Measurements from ENCODE around the gene TAS1R1. TPM values are rescaled to one million over a fixed set of nuclear protein-coding genes. Genes with fewer than 3 reads are reported as not detected.

The TAS1R1 gene
- total RNA-seq, 1 experiment from 2014 or later: not detected

DNA sequence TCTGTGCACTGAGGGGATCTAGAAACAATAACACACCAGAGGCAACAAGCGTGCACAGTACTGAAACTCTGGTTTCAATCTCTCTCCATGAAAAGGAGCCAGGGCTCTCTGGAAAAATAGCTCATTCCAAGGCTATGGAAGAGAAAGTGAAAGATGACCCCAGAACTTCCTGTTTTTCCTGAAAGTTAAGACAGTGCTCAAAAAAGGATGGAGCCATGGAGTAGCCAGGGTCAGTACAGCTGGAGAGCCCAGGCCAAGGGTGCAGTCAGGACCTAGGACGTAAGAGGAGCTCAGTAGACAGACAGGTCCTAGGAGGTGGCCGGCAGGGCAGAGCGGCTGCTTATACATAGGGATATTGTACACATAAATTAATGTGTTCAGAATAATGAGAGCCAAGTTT, 19.9 kb upstream of the TAS1R1 start:
- Mint-ChIP-seq H3K36me3 (ENCODE audit: insufficient read depth, unreplicated experiment) (peaks cover 56% of the 10 kb centered on the region), H3K9me3 (ENCODE audit: unreplicated experiment) (no peaks in the 10 kb centered on the region), H3K27me3 (ENCODE audit: insufficient read depth, unreplicated experiment) (no peaks in the 10 kb centered on the region), H3K4me1 (ENCODE audit: low read depth, unreplicated experiment) (no peaks in the 10 kb centered on the region), H3K4me3 (ENCODE audit: unreplicated experiment) (no peak overlapping the region), H3K27ac (ENCODE audit: unreplicated experiment) (no peak overlapping the region)
- POLR2A ChIA-PET: no interaction called here
- no TSS peak for BruUV-seq (replicated peaks)
- TF ChIP-seq, protein P1, sequence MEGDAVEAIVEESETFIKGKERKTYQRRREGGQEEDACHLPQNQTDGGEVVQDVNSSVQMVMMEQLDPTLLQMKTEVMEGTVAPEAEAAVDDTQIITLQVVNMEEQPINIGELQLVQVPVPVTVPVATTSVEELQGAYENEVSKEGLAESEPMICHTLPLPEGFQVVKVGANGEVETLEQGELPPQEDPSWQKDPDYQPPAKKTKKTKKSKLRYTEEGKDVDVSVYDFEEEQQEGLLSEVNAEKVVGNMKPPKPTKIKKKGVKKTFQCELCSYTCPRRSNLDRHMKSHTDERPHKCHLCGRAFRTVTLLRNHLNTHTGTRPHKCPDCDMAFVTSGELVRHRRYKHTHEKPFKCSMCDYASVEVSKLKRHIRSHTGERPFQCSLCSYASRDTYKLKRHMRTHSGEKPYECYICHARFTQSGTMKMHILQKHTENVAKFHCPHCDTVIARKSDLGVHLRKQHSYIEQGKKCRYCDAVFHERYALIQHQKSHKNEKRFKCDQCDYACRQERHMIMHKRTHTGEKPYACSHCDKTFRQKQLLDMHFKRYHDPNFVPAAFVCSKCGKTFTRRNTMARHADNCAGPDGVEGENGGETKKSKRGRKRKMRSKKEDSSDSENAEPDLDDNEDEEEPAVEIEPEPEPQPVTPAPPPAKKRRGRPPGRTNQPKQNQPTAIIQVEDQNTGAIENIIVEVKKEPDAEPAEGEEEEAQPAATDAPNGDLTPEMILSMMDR (IDR thresholded peaks at IDR 0.05; ENCODE audit: insufficient read depth in 1 of 2, low read depth in 1 of 2, low read length in 1 of 2, severe bottlenecking in 1 of 2, unreplicated experiment in 1 of 2): no peak
- no peak for DNase-seq
- CTCF ChIA-PET: no interaction called here
- Histone ChIP-seq H3K4me1 (no peaks in the 10 kb centered on the region), H3K36me3 (ENCODE audit: control insufficient read depth, insufficient read depth, low read length) (no peaks in the 10 kb centered on the region; the same call in 1 of the 2 replicates), H3K4me3 (ENCODE audit: low read depth, low read length) (no peak overlapping the region), H3K9me3 (no peaks in the 10 kb centered on the region), H3K27me3 (replicated peaks; ENCODE audit: control insufficient read depth, insufficient read depth, low read length) (no peaks in the 10 kb centered on the region)
- intact Hi-C loops (cut with micrococcal nuclease; ENCODE audit: unreplicated experiment): no loop called here

GRCh38 chr1:6536291-6536690, 18.8 kb upstream of the TAS1R1 start:
- H3K27me3 Mint-ChIP-seq (ENCODE audit: insufficient read depth, unreplicated experiment): no peaks in the 10 kb centered on the region
- no peaks in the 10 kb centered on the region for H3K4me1 ChIP-seq
- no peak for DNase-seq
- no peaks in the 10 kb centered on the region for H3K9me3 ChIP-seq
- no peaks in the 10 kb centered on the region for H3K27me3 ChIP-seq (replicated peaks; ENCODE audit: control insufficient read depth, insufficient read depth, low read length)
- no peaks in the 10 kb centered on the region for H3K9me3 Mint-ChIP-seq (ENCODE audit: unreplicated experiment)
- TF ChIP-seq, protein P1 (IDR thresholded peaks at IDR 0.05; ENCODE audit: insufficient read depth in 1 of 2, low read depth in 1 of 2, low read length in 1 of 2, severe bottlenecking in 1 of 2, unreplicated experiment in 1 of 2): no peak
- no peak overlapping the region for H3K27ac Mint-ChIP-seq (ENCODE audit: unreplicated experiment)
- ChIA-PET CTCF (no interaction called here), POLR2A (no interaction called here)
- H3K36me3 ChIP-seq (ENCODE audit: control insufficient read depth, insufficient read depth, low read length): no peaks in the 10 kb centered on the region; the same call in 1 of the 2 replicates
- no peaks in the 10 kb centered on the region for H3K4me1 Mint-ChIP-seq (ENCODE audit: low read depth, unreplicated experiment)
- no peak overlapping the region for H3K4me3 ChIP-seq (ENCODE audit: low read depth, low read length)
- no peak overlapping the region for H3K4me3 Mint-ChIP-seq (ENCODE audit: unreplicated experiment)
- intact Hi-C loops (cut with micrococcal nuclease; ENCODE audit: unreplicated experiment): no loop called here
- BruUV-seq (replicated peaks): no TSS peak
- peaks cover 59% of the 10 kb centered on the region for H3K36me3 Mint-ChIP-seq (ENCODE audit: insufficient read depth, unreplicated experiment)

- H3K36me3 Mint-ChIP-seq (ENCODE audit: insufficient read depth, unreplicated experiment): peaks cover 49% of the 10 kb centered on the region
These were observed 16.2 kb upstream of the TAS1R1 start for GRCh38 chr1:6538956-6539355.

More at GRCh38 chr1:6538956-6539355, 16.2 kb upstream of the TAS1R1 start:
- no peak overlapping the region for H3K4me3 ChIP-seq (ENCODE audit: low read depth, low read length)
- H3K4me1 ChIP-seq: no peaks in the 10 kb centered on the region
- TF ChIP-seq, protein P1 (IDR thresholded peaks at IDR 0.05; ENCODE audit: insufficient read depth in 1 of 2, low read depth in 1 of 2, low read length in 1 of 2, severe bottlenecking in 1 of 2, unreplicated experiment in 1 of 2): no peak
- Mint-ChIP-seq H3K9me3 (ENCODE audit: unreplicated experiment) (no peaks in the 10 kb centered on the region), H3K27me3 (ENCODE audit: insufficient read depth, unreplicated experiment) (no peaks in the 10 kb centered on the region), H3K4me1 (ENCODE audit: low read depth, unreplicated experiment) (no peaks in the 10 kb centered on the region), H3K4me3 (ENCODE audit: unreplicated experiment) (no peak overlapping the region), H3K27ac (ENCODE audit: unreplicated experiment) (no peak overlapping the region)
- no peaks in the 10 kb centered on the region for H3K9me3 ChIP-seq
- H3K27me3 ChIP-seq (replicated peaks; ENCODE audit: control insufficient read depth, insufficient read depth, low read length): no peaks in the 10 kb centered on the region
- POLR2A ChIA-PET: no interaction called here
- no peaks in the 10 kb centered on the region; the same call in 1 of the 2 replicates for H3K36me3 ChIP-seq (ENCODE audit: control insufficient read depth, insufficient read depth, low read length)
- no TSS peak for BruUV-seq (replicated peaks)
- no peak for DNase-seq
- intact Hi-C loops (cut with micrococcal nuclease; ENCODE audit: unreplicated experiment): no loop called here
- CTCF ChIA-PET: no interaction called here

All from Caco-2 (cell line).